Measurements from ENCODE around the gene PYDC1. TPM values are rescaled to one million over a fixed set of nuclear protein-coding genes. Genes with fewer than 3 reads are reported as not detected.
A peak's percentile ranks its signal among the peaks of the same experiment; 100 is the strongest.

PYDC1 gene
- total RNA-seq, 1 experiment from 2014 or later = not detected

DNA sequence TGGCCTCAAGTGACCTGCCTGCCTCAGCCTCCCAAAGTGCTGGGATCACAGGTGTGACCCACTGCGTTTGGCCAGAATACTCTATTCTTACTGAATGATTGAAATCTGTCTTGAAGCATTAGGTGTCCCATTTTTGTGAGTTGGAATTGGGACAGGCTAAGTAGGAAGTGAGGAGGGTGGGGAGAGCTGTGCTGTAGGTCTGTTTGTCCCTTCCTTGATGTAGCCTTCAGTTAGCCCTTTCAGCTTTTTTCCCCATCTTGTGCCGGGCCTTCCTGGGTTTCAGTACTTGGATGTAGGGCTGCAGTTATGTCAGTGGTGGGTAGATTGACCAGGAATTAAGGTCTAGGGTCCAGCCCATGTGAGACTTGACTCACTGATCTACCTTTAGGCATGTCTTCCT lies 23.1 kb downstream of the PYDC1 start:
- Histone ChIP-seq H3K27ac (no peak overlapping the region), H3K4me1 (no peaks in the 10 kb centered on the region), H3K27me3 (no peaks in the 10 kb centered on the region), H3K36me3 (peaks cover 85% of the 10 kb centered on the region), H3K9me3 (replicated peaks) (no peaks in the 10 kb centered on the region), H3K4me3 (no peak overlapping the region)
- peak in 1 of 2 experiments; percentile 15 for DNase-seq

DNA sequence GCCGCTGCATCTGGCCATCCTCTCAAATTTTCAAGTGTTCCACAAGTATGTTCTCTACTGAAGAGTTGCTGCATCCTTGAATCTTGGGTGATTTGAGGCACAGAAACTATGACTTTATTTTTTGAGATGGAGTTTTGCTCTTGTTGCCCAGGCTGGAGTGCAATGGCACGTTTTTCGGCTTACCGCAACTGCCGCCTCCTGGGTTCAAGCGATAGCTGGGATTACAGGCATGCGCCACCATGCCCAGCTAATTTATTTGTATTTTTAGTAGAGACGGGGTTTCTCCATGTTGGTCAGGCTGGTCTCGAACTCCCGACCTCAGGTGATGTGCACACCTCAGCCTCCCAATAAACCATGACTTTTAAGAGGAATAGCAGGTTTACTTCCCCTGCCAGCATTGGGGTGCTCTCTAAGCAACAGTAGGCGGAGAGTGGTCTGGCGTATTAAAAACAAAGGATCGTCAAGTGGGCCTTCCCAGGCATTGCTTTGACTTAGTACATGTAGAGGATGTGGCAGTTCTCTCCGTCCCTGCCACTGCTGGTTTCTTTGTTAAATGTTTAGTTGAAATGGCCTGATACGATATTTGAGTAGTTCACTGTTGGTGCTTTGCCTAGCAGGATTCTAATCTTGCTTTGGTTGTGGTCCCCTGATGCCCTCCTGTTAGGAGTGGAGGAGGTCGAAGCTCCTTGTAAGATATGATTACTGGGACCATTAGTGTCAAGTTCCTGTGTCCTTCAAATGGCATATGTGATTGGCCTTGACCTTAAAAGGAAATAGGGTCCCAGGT lies 23.9 kb downstream of the PYDC1 start:
- no peaks in the 10 kb centered on the region for H3K9me3 ChIP-seq (replicated peaks)
- H3K4me1 ChIP-seq = no peaks in the 10 kb centered on the region
- H3K27me3 ChIP-seq = no peaks in the 10 kb centered on the region
- H3K4me3 ChIP-seq = no peak overlapping the region
- H3K27ac ChIP-seq = no peak overlapping the region
- H3K36me3 ChIP-seq = peaks cover 93% of the 10 kb centered on the region
- DNase-seq = peak in 1 of 2 experiments; percentile 16

DNA sequence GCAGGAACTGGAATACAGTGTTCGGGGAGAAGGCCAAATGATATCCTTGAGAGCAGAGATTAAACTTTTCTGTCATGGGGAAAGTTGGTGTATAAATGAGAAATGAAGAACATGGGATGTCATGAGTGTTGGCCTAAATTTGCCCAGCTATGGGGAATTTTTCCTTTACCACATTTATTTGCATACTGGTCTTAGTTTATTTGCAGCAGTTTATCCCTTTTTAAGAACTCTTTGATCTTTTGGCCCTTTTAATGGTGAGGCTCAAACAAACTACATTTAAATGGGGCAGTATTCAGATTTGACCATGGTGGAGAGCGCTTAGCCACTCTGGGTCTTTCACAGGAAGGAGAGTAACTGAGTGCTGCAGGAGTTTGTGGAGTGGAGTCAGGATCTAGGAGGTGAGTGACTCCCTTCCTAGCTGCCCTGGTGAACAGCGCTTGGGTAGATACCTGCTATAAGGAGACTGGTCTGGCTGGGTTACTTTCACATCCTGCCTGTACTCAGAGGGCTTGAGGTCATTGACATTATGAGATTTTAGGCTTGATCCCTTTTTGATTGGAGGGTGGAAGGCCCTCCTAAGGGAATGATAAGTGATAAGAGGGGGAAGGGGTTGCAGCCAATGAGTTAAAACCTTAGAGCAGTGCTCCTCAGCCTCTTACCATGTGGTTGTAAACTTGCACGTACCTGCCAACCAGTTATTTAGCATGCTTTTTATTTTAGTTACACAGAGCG lies 25.1 kb downstream of the PYDC1 start:
- peak in 1 of 2 experiments; percentile 17 for DNase-seq
- H3K4me3 ChIP-seq = no peak overlapping the region
- no peaks in the 10 kb centered on the region for H3K4me1 ChIP-seq
- H3K27ac ChIP-seq = no peak overlapping the region
- no peaks in the 10 kb centered on the region for H3K27me3 ChIP-seq
- peaks cover 100% of the 10 kb centered on the region for H3K36me3 ChIP-seq
- H3K9me3 ChIP-seq (replicated peaks) = no peaks in the 10 kb centered on the region

DNA sequence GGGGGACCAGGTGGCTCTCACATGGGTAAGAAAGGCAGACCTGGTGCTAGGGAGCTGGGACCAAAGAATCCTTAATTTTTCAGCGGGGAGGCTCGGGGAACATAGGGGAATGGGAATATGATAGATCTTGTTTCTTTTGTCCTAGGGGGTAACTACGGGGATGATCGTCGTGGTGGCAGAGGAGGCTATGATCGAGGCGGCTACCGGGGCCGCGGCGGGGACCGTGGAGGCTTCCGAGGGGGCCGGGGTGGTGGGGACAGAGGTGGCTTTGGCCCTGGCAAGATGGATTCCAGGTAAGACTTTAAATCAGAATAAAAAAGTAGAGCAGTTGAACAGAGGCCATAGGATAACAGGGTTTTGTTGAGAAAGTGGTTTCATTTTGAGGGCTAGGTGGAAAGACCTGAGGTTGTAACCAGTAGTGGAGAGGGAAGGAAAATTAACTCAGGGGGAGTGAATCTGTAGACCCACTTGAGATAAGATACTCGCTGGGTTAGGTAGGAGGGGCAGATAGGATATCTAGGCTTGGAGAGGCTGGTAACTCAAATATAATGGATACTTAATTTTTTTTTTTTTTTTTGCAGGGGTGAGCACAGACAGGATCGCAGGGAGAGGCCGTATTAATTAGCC lies 26.0 kb downstream of the PYDC1 start:
- peaks cover 100% of the 10 kb centered on the region for H3K36me3 ChIP-seq
- no peak overlapping the region for H3K4me3 ChIP-seq
- H3K27me3 ChIP-seq = no peaks in the 10 kb centered on the region
- H3K4me1 ChIP-seq = peaks cover 2% of the 10 kb centered on the region; the same call in 1 of the 2 replicates
- peak in 1 of 2 experiments; percentile 9 for DNase-seq
- H3K9me3 ChIP-seq (replicated peaks) = no peaks in the 10 kb centered on the region
- H3K27ac ChIP-seq = no peak overlapping the region

DNA sequence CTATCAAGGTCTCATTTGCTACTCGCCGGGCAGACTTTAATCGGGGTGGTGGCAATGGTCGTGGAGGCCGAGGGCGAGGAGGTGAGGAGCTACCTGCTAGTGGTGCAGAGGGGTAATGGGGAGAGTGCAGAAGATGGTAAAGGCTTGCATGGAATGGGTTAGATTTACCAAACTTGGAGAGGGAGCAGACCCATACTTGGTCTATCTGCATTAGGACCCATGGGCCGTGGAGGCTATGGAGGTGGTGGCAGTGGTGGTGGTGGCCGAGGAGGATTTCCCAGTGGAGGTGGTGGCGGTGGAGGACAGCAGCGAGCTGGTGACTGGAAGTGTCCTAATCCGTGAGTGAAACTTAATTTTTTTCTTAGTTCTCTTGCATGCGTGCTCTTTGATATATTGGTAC lies 26.9 kb downstream of the PYDC1 start:
- peaks cover 100% of the 10 kb centered on the region for H3K36me3 ChIP-seq
- H3K4me1 ChIP-seq = peaks cover 5% of the 10 kb centered on the region
- no peaks in the 10 kb centered on the region for H3K27me3 ChIP-seq
- no peak overlapping the region for H3K27ac ChIP-seq
- no peaks in the 10 kb centered on the region for H3K9me3 ChIP-seq (replicated peaks)
- no peak for DNase-seq
- no peak overlapping the region for H3K4me3 ChIP-seq

DNA sequence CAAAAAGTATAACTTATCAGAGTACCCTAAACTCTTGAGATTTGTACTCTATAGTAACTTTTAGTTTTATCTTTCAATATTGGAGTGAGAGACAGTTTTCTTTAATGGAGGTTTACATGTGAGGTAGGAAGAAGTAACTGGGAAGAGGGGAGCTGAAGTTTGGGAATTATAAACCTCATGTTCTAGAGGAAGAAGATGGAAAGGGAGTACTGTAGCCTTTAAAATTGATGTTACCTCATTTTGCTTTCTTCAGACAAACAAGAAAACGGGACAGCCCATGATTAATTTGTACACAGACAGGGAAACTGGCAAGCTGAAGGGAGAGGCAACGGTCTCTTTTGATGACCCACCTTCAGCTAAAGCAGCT lies 27.5 kb downstream of the PYDC1 start:
- Histone ChIP-seq H3K4me1 (peaks cover 5% of the 10 kb centered on the region), H3K36me3 (peaks cover 100% of the 10 kb centered on the region), H3K9me3 (replicated peaks) (no peaks in the 10 kb centered on the region), H3K27me3 (no peaks in the 10 kb centered on the region), H3K27ac (no peak overlapping the region), H3K4me3 (no peak overlapping the region)
- DNase-seq = no peak

DNA sequence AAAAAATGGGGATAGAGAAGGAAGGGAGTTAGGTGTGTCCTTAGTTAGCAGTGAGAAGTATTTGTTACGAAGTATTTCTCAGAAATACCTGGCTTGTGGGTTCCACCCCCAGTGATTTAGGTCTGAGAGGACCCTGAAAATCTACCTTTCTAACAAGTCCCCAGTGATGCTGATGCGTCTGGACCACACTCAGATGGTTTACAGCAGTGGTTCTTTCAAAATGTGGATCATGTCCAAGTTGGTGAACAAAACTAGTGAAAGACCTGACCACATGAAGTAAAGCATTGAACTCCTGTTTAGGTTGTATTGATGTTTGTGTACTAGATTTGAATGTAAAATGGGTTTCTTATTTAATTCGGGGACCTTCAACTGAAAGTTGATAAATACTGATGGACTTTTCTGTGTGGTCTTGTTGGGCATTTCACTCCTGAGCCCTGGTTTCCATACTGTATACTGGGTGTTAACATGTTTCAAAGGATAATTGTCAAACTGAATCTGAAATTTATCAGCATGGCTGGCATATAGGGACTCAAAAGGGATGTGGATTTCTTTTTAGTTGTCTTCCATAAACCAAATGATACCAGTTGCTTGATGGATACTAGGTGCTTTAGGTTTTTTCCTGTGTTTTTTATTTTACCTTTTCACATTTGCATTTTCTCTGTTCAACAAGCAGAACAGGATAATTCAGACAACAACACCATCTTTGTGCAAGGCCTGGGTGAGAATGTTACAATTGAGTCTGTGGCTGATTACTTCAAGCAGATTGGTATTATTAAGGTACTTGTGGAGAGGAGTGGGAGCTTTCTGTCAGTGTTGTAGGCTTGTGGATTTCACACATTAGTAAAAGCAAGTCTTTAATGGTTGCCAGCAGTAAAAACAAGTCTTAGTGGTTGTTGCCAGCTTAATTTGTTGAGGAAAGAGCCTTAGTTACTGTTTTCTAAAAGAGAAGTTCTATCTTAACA lies 28.2 kb downstream of the PYDC1 start:
- peak in 1 of 2 experiments; percentile 6 for DNase-seq
- no peak overlapping the region for H3K4me3 ChIP-seq
- H3K27ac ChIP-seq = no peak overlapping the region
- H3K36me3 ChIP-seq = peaks cover 100% of the 10 kb centered on the region
- H3K9me3 ChIP-seq (replicated peaks) = no peaks in the 10 kb centered on the region
- no peaks in the 10 kb centered on the region for H3K27me3 ChIP-seq
- H3K4me1 ChIP-seq = peaks cover 5% of the 10 kb centered on the region

DNA sequence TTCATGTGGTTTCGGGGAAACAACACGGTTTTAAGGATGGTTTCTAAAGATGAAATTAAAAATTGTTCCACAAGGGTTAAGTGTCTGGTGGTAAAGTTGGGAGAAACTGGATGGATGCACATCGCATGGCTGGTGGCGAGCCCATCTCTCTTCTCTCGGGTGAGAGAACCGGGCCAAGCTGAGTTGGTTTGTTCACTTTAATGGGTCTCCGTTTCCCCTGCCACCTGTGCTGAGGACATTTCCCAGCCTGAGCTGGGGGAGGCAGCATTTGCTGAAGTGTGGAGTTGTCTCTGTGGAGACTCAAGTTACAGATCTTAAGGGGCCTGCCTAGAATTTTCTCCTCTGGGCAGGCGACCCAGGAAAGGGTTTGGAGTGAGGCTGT lies 29.1 kb downstream of the PYDC1 start:
- DNase-seq = peak in 1 of 2 experiments; percentile 12
- Histone ChIP-seq H3K4me3 (no peak overlapping the region), H3K27ac (no peak overlapping the region), H3K4me1 (peaks cover 7% of the 10 kb centered on the region), H3K27me3 (no peaks in the 10 kb centered on the region), H3K36me3 (peaks cover 100% of the 10 kb centered on the region), H3K9me3 (replicated peaks) (no peaks in the 10 kb centered on the region)

DNA sequence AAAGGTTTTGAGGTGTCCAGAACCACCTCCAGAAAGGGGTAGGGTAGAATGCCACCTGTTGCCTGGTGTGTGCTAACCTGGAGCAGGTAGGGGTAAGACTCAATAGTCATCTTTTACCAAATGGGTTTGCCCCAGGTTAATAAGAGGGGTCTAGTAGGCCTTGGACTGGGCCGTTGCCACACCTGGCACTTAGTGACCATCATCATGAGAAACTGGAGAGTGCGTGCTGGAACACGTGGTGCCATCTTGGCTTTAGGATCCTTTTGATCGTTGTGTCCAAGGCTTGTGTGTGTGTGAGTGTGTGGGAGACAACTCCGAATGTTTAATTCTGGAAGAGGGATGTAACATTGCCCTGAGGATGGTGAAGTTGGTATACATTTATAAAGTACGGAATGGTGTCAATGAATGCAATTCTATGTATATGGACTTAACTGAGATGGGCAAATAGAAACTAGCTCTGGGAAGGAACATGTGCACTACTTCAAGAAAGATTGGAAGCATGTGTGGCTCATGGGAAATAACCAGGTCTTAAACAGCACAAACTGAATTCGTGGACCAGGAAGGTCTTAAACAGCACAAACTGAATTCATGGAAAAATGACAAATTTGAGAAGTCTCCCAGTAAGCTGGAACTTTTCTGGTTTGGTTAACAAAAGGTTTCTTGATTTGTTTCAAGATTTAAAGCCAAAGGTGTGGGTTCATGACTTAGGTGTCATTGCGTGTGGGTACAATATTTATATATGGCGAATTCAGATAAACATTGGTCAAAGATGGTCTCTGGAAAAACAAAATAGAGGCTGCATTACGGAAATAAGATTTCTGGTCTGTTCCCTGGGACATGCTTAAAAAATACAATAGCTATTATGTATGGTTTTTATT lies 29.8 kb downstream of the PYDC1 start:
- H3K36me3 ChIP-seq = peaks cover 100% of the 10 kb centered on the region
- H3K27me3 ChIP-seq = no peaks in the 10 kb centered on the region
- no peak overlapping the region for H3K27ac ChIP-seq
- peak in 1 of 2 experiments; percentile 16 for DNase-seq
- H3K4me1 ChIP-seq = peaks cover 9% of the 10 kb centered on the region
- no peaks in the 10 kb centered on the region for H3K9me3 ChIP-seq (replicated peaks)
- H3K4me3 ChIP-seq = no peak overlapping the region

DNA sequence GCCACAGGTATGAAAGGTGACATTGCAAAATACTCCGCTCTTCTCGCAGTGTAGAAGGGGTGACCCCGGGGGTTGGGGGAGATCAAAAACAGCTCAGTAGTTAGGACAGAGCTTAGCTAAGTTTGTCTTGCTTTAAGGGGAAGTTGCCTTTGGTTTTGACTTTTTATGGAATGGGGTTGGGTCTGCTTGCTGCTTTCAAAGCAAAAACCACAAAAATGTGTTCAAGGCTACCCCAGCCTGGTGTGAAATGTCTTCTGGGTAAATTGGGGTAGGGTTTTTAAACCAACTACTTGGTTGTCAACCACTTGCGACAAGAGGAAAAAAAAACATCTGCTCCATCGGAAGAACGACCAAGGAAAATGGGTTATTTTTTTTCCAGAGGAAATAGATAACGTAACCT lies 30.8 kb downstream of the PYDC1 start:
- peaks cover 100% of the 10 kb centered on the region for H3K36me3 ChIP-seq
- no peak for DNase-seq
- H3K9me3 ChIP-seq (replicated peaks) = no peaks in the 10 kb centered on the region
- peaks cover 9% of the 10 kb centered on the region for H3K4me1 ChIP-seq
- H3K4me3 ChIP-seq = no peak overlapping the region
- no peaks in the 10 kb centered on the region for H3K27me3 ChIP-seq
- H3K27ac ChIP-seq = no peak overlapping the region

DNA sequence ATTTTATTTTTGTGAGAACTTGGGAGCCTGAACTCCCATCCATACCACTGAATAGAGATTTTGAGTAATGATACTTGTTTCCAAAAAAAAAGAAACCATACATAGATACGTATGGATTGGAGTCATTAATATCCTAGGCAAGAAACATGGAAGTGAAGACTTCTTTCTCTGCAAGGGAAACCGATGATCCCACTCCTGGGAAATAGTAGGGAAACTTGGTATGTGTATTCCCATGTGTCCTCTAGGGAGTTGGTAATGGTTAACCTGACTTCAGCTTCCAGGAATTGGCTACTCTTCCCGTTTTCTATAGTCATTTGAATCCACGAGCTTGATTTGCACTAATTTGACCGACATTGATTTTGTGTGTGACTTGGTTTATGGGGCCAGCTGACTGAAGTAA lies 31.6 kb downstream of the PYDC1 start:
- DNase-seq = no peak
- H3K9me3 ChIP-seq (replicated peaks) = no peaks in the 10 kb centered on the region
- H3K27ac ChIP-seq = no peak overlapping the region
- H3K36me3 ChIP-seq = peaks cover 96% of the 10 kb centered on the region
- H3K4me3 ChIP-seq = no peak overlapping the region
- peaks cover 9% of the 10 kb centered on the region for H3K4me1 ChIP-seq
- no peaks in the 10 kb centered on the region for H3K27me3 ChIP-seq

DNA sequence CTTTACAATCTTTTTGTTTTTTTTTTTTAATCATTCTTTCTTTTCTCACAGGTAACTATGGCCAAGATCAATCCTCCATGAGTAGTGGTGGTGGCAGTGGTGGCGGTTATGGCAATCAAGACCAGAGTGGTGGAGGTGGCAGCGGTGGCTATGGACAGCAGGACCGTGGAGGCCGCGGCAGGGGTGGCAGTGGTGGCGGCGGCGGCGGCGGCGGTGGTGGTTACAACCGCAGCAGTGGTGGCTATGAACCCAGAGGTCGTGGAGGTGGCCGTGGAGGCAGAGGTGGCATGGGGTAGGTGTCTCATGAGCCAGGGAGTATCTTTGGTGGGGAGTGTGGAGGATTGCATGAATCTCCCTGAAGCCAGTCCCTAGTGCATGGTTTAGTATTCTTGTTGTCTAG lies 32.0 kb downstream of the PYDC1 start:
- Histone ChIP-seq H3K4me1 (peaks cover 9% of the 10 kb centered on the region), H3K36me3 (peaks cover 92% of the 10 kb centered on the region), H3K9me3 (replicated peaks) (no peaks in the 10 kb centered on the region), H3K27me3 (no peaks in the 10 kb centered on the region), H3K4me3 (no peak overlapping the region), H3K27ac (no peak overlapping the region)
- no peak for DNase-seq
